ENCODE results near the gene SOX6. TPM values are rescaled to one million over a fixed set of nuclear protein-coding genes. Genes with fewer than 3 reads are reported as not detected.
"Not testable (repeated sequence)": the region's sequence is repeated elsewhere in the genome, so short reads cannot be mapped to it uniquely, and the experiment has no call there.

The SOX6 gene
- total RNA-seq, 1 experiment from 2014 or later: not detected

DNA sequence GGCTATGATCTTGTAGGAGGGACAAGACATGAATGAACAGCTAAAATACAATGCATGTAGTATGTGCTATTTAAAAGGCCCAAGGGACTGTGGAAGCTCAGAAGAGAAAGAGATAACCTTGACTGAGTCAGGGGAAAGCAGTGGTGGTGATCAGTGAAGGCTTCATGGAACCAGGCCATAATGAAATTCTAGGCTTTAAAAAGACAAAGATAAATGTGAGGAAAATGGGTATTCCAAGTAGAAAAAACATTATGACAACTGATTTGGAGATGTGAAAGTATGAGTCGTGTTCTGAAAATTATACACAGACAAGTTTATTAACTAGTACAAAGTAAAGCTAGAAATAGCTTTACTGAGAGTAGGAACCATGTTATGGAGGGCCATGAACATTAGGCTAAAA, 189.8 kb downstream of the SOX6 start:
- DNase-seq: no peak
- Histone ChIP-seq H3K4me3 (no peak overlapping the region), H3K9me3 (no peaks in the 10 kb centered on the region), H3K36me3 (no peaks in the 10 kb centered on the region), H3K27me3 (no peaks in the 10 kb centered on the region)

DNA sequence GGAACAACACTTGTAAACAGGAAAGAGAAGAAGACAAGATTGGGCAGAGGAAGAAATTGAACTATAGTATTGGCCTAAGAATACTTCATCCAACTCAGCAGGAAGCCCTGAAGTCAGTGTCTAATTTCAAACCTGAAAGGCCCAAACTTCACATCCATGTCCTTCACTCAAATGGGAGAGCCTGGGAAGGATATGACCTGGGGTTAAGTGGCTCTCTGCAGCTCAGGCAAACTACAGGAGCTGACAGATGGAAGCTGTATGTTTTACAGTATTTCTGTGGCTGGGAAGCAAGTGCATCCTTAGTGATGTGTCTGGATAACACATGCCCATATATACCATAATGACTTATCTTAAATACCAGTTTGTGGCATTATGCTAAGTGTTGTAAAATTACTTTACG, 196.2 kb downstream of the SOX6 start:
- Histone ChIP-seq H3K36me3 (no peaks in the 10 kb centered on the region), H3K4me3 (no peak overlapping the region), H3K27me3 (no peaks in the 10 kb centered on the region), H3K9me3 (no peaks in the 10 kb centered on the region)
- no peak for DNase-seq

DNA sequence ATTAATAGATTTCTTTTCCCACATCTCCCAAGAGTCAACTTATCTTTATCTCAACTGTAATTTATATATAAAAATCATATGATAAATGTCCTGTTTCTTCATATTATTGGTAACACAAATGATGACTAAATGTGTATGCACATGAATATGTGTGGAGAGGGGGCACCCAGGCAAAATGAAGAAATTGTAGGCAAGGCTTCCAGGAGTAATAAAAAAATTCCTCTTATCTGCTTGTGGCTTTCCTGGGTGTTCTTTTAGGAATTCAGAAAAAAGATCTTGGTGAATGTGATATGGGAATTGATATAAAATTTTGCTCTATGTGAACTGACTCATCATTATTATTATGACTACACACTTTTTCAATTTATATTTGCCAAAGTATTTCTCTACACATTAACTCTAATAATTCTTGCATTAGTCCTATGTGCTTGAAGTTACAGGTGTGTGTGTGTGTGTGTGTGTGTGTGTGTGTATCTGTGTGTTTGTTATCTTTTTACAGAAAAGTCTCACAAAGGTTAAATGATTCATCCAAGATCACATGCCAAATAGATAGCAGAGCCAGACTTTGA, 197.8 kb downstream of the SOX6 start:
- H3K36me3 ChIP-seq: no peaks in the 10 kb centered on the region
- DNase-seq: no peak
- H3K4me3 ChIP-seq: no peak overlapping the region
- no peaks in the 10 kb centered on the region for H3K9me3 ChIP-seq
- H3K27me3 ChIP-seq: no peaks in the 10 kb centered on the region

DNA sequence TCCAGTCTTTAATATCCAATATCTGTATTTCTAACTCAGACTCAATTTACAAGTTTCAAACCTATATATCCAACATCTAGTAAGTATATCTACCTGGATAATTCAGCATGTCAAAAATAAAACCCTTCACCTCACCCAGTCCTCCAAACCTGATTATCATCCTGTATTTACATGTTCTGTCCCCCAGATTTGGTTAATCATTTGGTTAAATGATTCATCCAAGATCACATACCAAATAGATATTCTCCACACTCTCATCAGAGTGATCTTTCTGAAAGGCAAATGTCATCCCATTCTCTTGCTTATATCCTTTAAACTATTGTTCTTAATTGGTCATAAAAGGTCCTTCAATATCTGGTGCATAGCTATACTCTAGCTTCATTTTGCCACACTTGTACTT, 199.0 kb downstream of the SOX6 start:
- Histone ChIP-seq H3K36me3 (no peaks in the 10 kb centered on the region), H3K4me3 (no peak overlapping the region), H3K9me3 (no peaks in the 10 kb centered on the region), H3K27me3 (no peaks in the 10 kb centered on the region)
- no peak for DNase-seq

DNA sequence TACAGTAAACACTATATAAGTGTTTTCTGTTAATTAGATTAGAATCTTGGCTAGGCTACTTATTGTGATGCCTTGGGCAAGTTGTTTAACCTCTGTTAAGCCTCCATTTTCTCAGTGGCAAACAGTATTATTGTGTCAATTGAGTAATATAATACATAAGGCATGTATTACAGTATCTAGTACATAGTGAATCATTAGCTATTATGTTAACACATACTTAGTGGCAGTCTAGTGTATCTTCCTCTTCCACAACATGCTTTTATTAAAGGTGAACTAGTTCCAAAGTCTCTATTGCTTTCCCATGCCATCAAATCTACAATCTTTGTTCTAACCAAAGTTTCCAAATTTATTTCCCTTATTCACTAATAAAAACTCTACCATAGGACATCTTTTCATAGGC, 200.9 kb downstream of the SOX6 start:
- H3K4me3 ChIP-seq: no peak overlapping the region
- no peaks in the 10 kb centered on the region for H3K36me3 ChIP-seq
- no peaks in the 10 kb centered on the region for H3K9me3 ChIP-seq
- no peak for DNase-seq
- no peaks in the 10 kb centered on the region for H3K27me3 ChIP-seq

DNA sequence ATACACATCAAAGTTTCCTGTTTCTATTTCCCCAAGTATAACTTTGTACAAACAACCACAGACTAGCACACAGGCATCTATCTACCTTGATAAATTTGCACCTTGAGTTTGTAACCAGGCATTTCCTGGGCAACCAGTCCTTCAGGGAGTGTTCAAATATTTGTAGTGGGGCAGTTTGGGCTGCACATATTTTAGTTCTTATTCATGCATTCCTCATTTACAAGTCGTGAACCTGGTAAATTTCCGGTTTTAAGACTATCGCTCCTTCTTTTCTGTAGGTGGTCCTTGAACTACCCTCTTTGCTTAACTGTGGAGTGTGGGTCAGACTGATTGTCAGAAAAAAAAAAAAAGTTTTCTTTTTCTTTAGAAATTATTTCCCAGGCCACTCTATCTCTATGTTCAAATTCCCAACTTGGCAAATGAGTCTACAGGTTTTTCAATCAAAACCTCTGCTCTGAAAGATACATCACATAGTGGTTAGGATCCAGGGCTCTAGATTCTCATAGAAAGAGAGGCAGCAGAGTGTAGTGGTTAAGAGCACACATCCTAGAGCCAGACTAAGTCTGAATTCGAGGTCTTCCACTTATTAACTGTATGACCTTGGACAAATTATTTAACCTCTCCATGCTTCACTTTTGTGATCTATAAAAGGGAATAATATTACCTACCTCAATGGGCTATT, 201.5 kb downstream of the SOX6 start:
- Histone ChIP-seq H3K36me3 (no peaks in the 10 kb centered on the region), H3K9me3 (no peaks in the 10 kb centered on the region), H3K27me3 (no peaks in the 10 kb centered on the region), H3K4me3 (no peak overlapping the region)
- no peak for DNase-seq

DNA sequence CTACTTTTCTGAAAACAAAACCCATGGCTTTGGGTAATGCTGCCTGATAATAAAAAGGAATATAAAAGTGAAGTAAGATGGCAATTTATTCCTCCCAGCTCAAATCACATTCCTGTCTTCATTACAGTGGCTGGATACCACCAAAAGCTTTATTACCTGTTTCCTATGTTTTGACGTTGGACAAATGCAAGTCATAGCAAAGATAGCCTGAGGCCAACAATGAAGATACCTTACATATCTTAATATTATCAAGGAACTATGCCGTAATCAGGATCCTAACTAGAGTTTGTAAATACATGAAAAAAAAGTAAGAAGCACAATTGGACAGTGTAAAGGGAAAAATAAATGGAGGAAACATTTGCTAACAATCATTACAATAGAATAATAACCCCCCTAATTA, 202.4 kb downstream of the SOX6 start:
- Histone ChIP-seq H3K4me3 (no peak overlapping the region), H3K9me3 (no peaks in the 10 kb centered on the region), H3K27me3 (no peaks in the 10 kb centered on the region), H3K36me3 (no peaks in the 10 kb centered on the region)
- DNase-seq: no peak

DNA sequence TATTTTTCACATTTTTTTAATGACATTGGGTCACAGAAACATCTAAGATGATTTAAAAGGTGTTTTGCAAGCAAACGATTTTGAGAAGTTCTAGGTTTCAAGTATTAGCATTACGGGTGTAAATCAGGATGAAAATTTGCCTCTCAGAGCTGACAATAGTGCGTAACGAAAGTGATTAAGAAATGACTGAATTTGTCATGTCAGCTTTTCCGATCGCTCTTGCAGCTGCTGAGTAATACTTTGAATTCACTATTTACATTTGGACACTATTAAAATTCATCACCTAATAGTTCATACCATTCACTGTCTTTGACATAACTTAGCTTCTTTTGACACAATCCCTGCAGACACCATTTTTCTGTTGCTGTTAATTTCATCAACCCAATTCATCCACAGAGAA, 205.2 kb downstream of the SOX6 start:
- no peak overlapping the region for H3K4me3 ChIP-seq
- DNase-seq: no peak
- no peaks in the 10 kb centered on the region for H3K27me3 ChIP-seq

DNA sequence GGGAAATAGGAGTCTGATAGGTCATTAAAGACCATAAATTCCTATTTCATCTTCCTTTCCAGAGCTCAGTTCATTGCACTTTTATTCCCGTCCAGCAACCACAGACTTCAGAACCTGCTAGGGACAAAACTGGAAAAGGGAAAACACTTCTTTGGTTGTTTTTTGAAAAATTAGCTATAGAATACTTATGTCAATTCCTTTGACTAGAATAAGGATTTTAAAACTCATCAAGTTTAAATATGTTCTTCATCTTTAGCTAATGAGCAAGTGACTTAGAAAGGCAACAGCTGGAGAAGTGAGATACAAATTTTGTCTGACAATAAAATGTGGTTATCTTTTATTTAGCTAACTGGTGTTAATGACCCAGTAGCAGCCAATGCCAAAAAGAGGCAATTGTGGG, 206.9 kb downstream of the SOX6 start:
- H3K4me3 ChIP-seq: no peak overlapping the region
- no peaks in the 10 kb centered on the region for H3K9me3 ChIP-seq
- H3K36me3 ChIP-seq: no peaks in the 10 kb centered on the region
- no peak for DNase-seq
- H3K27me3 ChIP-seq: no peaks in the 10 kb centered on the region

More for the DNA sequence above, 205.2 kb downstream of the SOX6 start:
- Histone ChIP-seq H3K36me3 (no peaks in the 10 kb centered on the region), H3K9me3 (no peaks in the 10 kb centered on the region)

DNA sequence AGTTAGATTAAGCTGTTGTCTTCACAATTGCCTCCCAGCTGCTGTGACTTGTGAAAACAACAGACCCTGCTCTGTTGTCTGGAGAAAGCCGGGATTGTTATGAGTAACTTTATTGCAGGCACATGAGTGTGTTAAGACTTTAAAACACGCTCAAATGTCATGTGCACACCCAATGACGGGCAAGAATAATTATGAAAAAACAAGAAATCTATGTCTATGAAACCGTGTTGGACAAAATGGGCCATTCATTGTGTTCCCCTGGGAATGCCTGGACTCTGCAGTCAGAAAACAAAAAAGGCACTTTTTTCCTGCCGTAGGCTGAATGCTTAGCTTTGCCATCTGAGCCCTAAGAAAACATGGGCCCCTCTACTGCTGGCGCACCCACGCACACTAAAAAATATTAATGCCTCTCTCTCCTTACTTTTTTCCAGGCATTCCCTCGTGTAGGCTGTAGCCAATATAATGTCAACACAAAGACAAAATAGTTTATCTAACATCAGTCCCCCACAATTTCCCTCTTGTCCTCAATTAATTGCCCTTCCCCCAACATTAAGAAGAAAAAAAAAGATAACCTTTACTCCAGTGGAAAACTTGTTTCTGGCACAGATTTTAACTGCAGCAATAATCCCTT, 207.9 kb downstream of the SOX6 start:
- no peak for DNase-seq
- no peaks in the 10 kb centered on the region for H3K36me3 ChIP-seq
- no peaks in the 10 kb centered on the region for H3K27me3 ChIP-seq
- no peaks in the 10 kb centered on the region for H3K9me3 ChIP-seq
- H3K4me3 ChIP-seq: no peak overlapping the region

DNA sequence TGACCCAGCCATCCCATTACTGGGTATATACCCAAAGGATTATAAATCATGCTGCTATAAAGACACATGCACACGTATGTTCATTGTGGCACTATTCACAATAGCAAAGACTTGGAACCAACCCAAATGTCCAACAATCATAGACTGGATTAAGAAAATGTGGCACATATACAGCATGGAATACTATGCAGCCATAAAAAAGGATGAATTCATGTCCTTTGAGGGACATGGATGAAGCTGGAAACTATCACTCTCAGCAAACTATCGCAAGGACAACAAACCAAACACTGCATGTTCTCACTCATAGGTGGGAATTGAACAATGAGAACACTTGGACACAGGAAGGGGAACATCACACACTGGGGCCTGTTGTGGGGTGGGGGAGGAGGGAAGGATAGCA, 209.4 kb downstream of the SOX6 start:
- H3K36me3 ChIP-seq, H3K4me3 ChIP-seq, H3K27me3 ChIP-seq, H3K9me3 ChIP-seq, DNase-seq: not testable (repeated sequence)

DNA sequence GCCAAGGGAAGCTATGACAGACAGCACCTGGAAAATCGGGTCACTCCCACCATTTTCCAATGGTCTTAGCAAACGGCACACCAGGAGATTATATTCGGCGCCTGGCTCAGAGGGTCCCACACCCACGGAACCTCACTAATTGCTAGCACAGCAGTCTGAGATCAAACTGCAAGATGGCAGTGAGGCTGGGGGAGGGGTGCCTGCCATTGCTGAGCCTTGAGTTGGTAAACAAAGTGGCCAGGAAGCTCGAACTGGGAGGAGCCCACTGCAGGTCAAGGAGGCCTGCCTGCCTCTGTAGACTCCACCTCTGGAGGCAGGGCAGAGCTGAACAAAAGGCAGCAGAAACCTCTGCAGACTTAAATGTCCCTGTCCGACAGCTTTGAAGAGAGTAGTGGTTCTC, 214.7 kb downstream of the SOX6 start:
- H3K4me3 ChIP-seq, DNase-seq, H3K27me3 ChIP-seq, H3K36me3 ChIP-seq, H3K9me3 ChIP-seq: not testable (repeated sequence)

DNA sequence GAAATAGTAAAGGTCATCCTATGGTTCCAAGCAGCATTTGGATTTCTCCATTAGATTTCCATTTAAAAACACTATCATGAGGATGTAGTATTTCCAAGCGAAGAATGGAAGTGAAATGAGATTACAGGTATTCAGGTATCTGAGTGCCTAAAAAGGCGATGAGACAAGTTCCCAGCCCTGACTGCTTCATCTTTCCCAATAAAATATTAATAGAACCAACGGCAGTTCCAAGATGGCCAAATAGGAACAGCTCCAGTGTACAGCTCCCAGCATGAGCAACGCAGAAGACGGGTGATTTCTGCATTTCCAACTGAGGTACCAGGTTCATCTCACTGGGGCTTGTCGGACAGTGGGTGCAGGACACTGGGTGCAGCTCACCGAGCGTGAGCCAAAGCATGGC, 215.2 kb downstream of the SOX6 start:
- not testable (repeated sequence) for H3K27me3 ChIP-seq, DNase-seq, H3K4me3 ChIP-seq, H3K36me3 ChIP-seq, H3K9me3 ChIP-seq

DNA sequence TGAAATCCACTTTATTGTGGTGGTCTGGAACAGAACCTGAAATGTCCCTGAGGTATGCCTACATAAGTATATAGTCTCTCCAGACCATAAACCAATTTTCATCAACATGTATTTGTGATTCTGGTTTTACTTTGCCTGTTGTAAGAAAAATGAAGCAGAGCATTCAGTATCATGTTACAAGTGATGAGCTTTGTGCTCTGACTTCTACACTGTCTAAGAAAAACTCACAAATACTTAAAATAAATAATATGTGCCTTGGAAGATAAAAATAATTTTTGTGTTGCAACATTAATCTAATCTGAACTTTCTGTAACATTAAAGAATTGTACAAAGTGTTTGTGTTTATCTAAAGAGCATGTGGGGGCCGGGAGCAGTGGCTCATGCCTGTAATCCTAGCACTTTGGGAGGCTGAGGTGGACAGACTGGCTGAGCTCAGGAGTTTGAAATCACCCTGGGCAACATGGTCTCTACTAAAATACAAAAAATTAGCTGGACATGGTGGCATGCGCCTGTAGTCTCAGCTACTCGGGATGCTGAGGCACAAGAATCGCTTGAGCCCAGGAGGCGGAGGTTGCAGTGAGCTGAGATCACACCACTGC, 219.5 kb downstream of the SOX6 start:
- DNase-seq: no peak
- no peaks in the 10 kb centered on the region for H3K27me3 ChIP-seq

DNA sequence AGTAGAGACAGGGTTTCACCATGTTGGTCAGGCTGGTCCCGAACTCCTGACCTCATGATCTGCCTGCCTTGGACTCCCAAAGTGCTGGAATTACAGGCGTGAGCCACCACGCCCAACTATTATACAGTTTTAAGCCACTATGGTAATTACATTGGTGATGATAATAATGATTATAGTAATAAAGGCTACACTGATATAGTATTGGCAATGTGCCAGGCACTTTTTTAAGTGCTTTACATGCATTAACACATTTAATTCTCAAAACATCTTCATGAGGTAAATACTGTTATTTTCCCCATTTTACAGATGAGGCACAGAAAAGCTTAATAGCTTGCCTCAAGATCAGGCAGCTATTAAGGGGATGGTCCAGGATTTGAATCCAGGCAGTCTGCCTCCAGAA, 222.5 kb downstream of the SOX6 start:
- DNase-seq: no peak
- Histone ChIP-seq H3K4me3 (no peak overlapping the region), H3K9me3 (no peaks in the 10 kb centered on the region), H3K36me3 (no peaks in the 10 kb centered on the region), H3K27me3 (no peaks in the 10 kb centered on the region)

More for the DNA sequence above, 219.5 kb downstream of the SOX6 start:
- Histone ChIP-seq H3K4me3 (no peak overlapping the region), H3K9me3 (no peaks in the 10 kb centered on the region), H3K36me3 (no peaks in the 10 kb centered on the region)

DNA sequence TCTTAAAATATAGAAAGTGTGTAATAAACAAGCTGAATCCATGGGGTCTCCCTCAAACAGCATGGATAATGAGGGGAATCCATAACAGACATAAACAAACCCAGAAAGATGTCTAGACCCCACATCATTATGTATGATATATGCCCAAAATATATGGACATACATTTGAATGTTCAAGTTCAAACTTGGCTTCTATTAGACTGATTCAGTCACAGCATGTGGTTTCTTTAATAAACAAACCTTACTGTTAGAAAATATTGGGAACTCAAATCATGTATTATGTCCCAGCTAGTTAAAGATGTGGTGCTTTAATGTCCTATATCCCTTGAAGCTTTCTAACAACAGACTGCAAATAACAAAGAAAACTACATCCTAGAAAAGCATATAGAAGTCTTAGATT, 228.6 kb downstream of the SOX6 start:
- Histone ChIP-seq H3K9me3 (no peaks in the 10 kb centered on the region), H3K4me3 (no peak overlapping the region), H3K36me3 (no peaks in the 10 kb centered on the region), H3K27me3 (no peaks in the 10 kb centered on the region)
- no peak for DNase-seq

DNA sequence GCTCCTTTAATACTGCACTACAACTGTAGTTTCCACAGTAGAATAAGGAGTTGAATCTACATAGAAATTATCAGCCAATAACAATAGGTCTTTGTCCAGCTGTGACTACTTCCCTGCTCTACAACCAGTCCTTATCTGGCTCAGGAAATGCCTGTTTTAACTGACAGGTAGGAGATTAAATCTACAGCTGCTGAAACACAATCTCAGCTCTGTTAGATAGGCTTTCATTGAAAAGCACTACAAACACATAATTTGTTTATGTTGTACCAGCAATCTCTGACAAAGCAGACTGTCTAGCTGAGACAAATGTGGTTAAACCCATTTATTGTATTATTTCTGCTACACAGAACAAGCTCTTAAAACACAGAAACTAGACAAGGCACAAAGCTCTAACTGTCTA, 230.0 kb downstream of the SOX6 start:
- no peaks in the 10 kb centered on the region for H3K36me3 ChIP-seq
- no peaks in the 10 kb centered on the region for H3K27me3 ChIP-seq
- no peaks in the 10 kb centered on the region for H3K9me3 ChIP-seq
- no peak overlapping the region for H3K4me3 ChIP-seq
- DNase-seq: no peak

DNA sequence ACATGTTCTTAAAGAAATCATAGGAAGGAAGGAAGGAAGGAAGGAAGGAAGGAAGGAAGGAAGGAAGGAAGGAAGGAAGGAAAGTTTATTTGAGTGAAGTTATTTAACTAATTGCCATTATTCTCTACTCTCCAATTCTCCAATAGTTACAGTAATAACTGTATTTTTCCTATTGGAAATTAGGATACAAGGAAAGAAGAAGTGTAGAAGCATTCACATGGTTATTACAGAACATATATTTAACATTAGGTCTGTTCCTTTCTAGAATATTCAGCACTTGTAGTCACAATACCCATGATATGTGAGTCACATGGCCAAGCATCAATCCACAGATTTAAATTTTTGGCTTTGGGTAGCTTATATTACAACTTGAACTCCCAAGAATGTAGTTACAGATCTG, 230.6 kb downstream of the SOX6 start:
- no peak for DNase-seq
- H3K9me3 ChIP-seq: no peaks in the 10 kb centered on the region
- H3K4me3 ChIP-seq: no peak overlapping the region
- H3K36me3 ChIP-seq: no peaks in the 10 kb centered on the region
- no peaks in the 10 kb centered on the region for H3K27me3 ChIP-seq
